Skeletal muscle tissue (tissue), 4 donors: ENCODE measurements around the gene YWHAB. TPM values are rescaled to one million over a fixed set of nuclear protein-coding genes. Genes with fewer than 3 reads are reported as not detected.

Experiments
- H3K27ac ChIP-seq: one replicate; pipeline ENCODE4 v1.7.0; 2013; ENCODE audit warnings: mild to moderate bottlenecking, low read depth, low read length, inconsistent platforms
- H3K27me3 ChIP-seq, 3 donors: one replicate each; pipeline ENCODE4 v1.7.0; 2013; ENCODE audit warnings: low read length in 3 of 3; ENCODE audit not compliant: control insufficient read depth in 3 of 3, insufficient read depth in 3 of 3
- H3K36me3 ChIP-seq, 3 donors: one replicate each; pipeline ENCODE4 v1.7.0; 2013; ENCODE audit warnings: low read length in 3 of 3; ENCODE audit not compliant: control insufficient read depth in 3 of 3, insufficient read depth in 3 of 3
- H3K4me1 ChIP-seq, 3 donors: one replicate each; pipeline ENCODE4 v1.7.0; 2013; ENCODE audit warnings: low read length in 3 of 3, mild to moderate bottlenecking in 3 of 3; ENCODE audit not compliant: control insufficient read depth in 3 of 3, insufficient read depth in 3 of 3
- H3K4me3 ChIP-seq, 3 donors: one replicate each; pipeline ENCODE4 v1.7.0; 2013; ENCODE audit warnings: low read length in 3 of 3
- H3K9ac ChIP-seq, 3 donors: one replicate each; pipeline ENCODE4 v1.7.0; 2013; ENCODE audit warnings: low read length in 3 of 3, mild to moderate bottlenecking in 3 of 3, moderate library complexity in 2 of 3, low read depth in 1 of 3
- H3K9me3 ChIP-seq, 3 donors: one replicate each; pipeline ENCODE4 v1.7.0; 2013; ENCODE audit warnings: low read length in 3 of 3; ENCODE audit not compliant: control insufficient read depth in 3 of 3
- total RNA-seq: library from RNA; depleted of rRNA; stranded (reverse); fragments of >200 nt; gene quantifications from one replicate; pipeline ENCODE4 v1.2.3, GENCODE V29; 2014
- donor health status: Osteomylitis.

Gene YWHAB
- total RNA-seq, 1 donor from 2014 or later: 51.7 TPM

DNA sequence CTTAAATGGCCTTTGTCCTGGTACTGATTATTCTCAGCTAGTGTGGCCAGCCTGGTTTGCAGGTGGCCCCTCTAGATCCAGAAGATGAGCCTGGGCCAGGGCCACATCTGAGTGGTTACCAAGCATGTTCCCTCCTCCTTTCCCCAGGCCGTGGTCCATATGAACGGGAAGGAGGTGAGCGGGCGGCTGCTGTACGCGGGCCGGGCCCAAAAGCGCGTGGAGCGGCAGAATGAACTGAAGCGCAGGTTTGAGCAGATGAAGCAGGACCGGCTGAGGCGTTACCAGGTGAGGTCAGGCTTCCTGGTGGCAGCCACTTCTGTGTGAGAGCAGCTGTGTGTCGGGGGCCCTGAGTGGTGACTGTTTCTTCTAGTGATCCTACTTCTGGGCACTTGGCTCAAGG, 35.9 kb downstream of the YWHAB start:
- Histone ChIP-seq H3K4me1 (no peaks in the 10 kb centered on the region), H3K27me3 (no peaks in the 10 kb centered on the region), H3K4me3 (no peak overlapping the region), H3K9ac (no peak overlapping the region), H3K9me3 (no peaks in the 10 kb centered on the region), H3K27ac (no peak overlapping the region), H3K36me3 (peaks cover 0 to 4% (median 0%) of the 10 kb centered on the region in 3 donors)

DNA sequence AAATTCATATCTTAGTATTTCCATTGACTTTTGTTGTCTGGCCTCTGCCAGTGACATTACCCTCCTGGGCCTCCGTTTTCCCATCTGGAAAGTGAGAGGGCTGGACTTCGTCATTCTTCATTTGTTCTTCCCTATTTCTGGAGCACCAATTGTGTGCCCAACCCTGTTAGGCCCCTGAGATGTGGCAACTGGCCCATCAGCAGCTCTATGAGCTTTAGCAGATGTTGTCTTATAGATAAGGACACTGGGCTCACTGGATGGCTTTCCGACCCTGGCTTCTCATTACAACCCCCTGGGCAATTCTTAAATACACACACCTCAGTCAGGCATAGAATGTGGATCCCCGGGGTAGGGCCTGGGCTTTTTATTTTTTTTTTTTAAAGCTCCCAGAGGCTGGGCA, 39.0 kb downstream of the YWHAB start:
- no peak overlapping the region for H3K9ac ChIP-seq
- H3K9me3 ChIP-seq: no peaks in the 10 kb centered on the region
- no peak overlapping the region for H3K4me3 ChIP-seq
- H3K4me1 ChIP-seq: no peaks in the 10 kb centered on the region
- no peak overlapping the region for H3K27ac ChIP-seq
- H3K27me3 ChIP-seq: no peaks in the 10 kb centered on the region
- H3K36me3 ChIP-seq: peaks cover 0 to 4% (median 0%) of the 10 kb centered on the region in 3 donors

DNA sequence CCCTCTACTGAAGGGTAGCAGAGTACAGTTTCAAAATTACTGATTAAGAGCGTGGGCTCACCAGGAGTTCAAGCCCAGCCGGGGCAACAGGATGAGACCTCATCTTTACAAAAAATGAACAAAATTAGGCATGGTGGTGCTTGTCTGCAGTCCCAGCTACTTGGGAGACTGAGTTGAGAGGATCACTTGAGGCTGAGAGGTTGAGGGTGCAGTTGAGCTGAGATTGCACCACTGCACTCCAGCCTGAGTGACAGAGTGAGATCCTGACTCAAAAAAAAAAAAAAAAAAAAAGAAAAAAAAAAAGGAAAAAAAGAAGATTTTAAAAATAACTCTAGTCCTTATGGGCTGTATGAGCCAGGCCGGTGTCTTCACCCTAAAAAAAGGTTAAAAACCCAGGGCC, 43.1 kb downstream of the YWHAB start:
- Histone ChIP-seq H3K9ac (no peak overlapping the region), H3K27ac (no peak overlapping the region), H3K36me3 (no peaks in the 10 kb centered on the region), H3K4me1 (peaks cover 0 to 6% (median 0%) of the 10 kb centered on the region in 3 donors), H3K27me3 (no peaks in the 10 kb centered on the region), H3K4me3 (no peak overlapping the region), H3K9me3 (no peaks in the 10 kb centered on the region)

DNA sequence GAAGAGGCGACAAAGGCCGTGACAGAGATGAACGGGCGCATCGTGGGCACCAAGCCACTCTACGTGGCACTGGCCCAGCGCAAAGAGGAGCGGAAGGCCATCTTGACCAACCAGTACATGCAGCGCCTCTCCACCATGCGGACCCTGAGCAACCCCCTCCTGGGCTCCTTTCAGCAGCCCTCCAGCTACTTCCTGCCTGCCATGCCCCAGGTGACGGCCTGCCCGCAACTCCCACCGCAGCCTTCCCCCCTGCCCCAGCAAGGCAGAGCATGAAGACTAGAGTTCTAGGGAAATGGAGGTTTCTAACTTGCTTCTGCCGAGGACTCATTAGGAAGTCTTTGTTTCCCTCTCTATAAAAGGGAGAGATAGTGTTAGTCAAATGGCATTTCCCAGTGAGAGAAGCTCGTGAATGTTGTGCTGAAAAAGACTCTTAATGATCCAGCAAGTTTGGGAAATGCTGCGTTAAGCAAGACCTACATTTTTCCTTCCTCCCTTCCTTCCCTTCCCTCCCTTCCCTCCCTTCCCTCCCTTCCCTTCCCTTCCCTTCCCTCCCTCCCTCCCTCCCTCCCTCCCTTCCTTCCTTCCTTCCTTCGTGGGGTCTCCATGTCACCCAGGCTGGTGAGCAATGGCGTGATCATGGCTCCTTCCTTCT, 45.1 kb downstream of the YWHAB start:
- H3K4me3 ChIP-seq: no peak overlapping the region
- H3K9me3 ChIP-seq: no peaks in the 10 kb centered on the region
- no peaks in the 10 kb centered on the region for H3K36me3 ChIP-seq
- peaks cover 0 to 6% (median 0%) of the 10 kb centered on the region in 3 donors for H3K4me1 ChIP-seq
- no peak overlapping the region for H3K27ac ChIP-seq
- H3K9ac ChIP-seq: no peak overlapping the region
- H3K27me3 ChIP-seq: no peaks in the 10 kb centered on the region

DNA sequence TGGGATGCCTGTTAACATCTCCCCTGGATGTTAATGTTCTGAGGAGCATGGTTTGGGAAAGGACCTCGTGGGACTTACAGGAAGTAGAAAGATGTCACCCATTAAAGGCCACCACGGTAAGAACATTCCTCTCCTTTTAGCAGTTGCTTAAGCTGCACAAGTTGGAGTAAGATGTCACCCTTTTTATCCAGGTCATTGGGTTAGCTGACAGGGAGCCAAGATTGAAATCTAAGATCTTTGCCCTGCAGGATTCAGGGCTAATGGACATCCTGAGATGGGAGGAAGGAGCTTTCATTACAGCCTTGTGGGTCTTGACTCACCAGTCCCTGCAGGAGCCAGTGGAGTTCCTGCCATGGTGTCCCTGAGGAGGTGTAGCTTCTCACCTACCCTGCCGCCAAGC, 46.4 kb downstream of the YWHAB start:
- Histone ChIP-seq H3K9me3 (no peaks in the 10 kb centered on the region), H3K27me3 (no peaks in the 10 kb centered on the region), H3K36me3 (peaks cover 0 to 5% (median 0%) of the 10 kb centered on the region in 3 donors), H3K4me1 (peaks cover 0 to 6% (median 0%) of the 10 kb centered on the region in 3 donors), H3K4me3 (no peak overlapping the region), H3K9ac (no peak overlapping the region), H3K27ac (no peak overlapping the region)

DNA sequence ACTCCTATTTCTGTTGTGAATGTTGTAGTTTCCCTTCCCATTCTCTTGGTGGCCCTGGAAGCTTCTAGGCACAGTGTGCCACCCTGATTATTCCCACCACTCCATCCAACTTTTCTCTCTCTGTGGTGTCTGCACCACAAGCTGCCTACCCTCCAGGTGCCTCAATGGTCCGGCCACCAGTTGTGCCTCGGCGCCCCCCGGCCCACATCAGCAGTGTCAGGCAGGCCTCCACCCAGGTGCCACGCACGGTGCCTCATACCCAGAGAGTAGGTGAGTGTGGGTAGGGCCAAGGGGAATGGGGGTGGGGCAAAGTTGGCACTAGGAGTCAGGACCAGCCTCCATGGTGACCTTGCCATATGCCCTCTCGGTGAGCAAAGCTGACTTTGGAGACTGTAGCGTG, 47.4 kb downstream of the YWHAB start:
- peaks cover 0 to 6% (median 0%) of the 10 kb centered on the region in 3 donors for H3K4me1 ChIP-seq
- no peak overlapping the region for H3K27ac ChIP-seq
- peaks cover 0 to 5% (median 1%) of the 10 kb centered on the region in 3 donors for H3K36me3 ChIP-seq
- no peak overlapping the region for H3K9ac ChIP-seq
- no peaks in the 10 kb centered on the region for H3K9me3 ChIP-seq
- H3K4me3 ChIP-seq: no peak overlapping the region
- H3K27me3 ChIP-seq: no peaks in the 10 kb centered on the region

DNA sequence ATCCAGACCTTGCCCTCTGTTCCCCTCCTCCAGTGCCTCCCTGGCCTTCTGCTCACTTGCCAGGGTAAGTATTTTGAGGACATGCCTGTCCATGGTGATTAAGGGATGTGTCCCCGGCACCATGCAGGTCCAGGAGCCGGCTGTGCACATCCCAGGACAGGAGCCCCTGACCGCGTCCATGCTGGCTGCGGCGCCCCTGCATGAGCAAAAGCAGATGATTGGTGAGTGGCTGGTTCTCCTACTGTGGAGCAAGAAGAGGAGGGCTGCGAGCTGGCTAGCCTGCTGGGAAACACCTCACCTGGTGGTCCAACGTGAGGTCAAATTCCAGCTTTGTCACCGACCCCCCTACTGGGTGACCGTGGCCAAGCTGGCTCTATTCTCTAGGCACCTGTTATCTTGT, 51.0 kb downstream of the YWHAB start:
- no peaks in the 10 kb centered on the region for H3K27me3 ChIP-seq
- H3K36me3 ChIP-seq: peaks cover 3 to 12% (median 9%) of the 10 kb centered on the region in 3 donors
- peaks cover 0 to 6% (median 0%) of the 10 kb centered on the region in 3 donors for H3K4me1 ChIP-seq
- no peak overlapping the region for H3K27ac ChIP-seq
- no peak overlapping the region for H3K4me3 ChIP-seq
- no peak overlapping the region for H3K9ac ChIP-seq
- H3K9me3 ChIP-seq: no peaks in the 10 kb centered on the region

DNA sequence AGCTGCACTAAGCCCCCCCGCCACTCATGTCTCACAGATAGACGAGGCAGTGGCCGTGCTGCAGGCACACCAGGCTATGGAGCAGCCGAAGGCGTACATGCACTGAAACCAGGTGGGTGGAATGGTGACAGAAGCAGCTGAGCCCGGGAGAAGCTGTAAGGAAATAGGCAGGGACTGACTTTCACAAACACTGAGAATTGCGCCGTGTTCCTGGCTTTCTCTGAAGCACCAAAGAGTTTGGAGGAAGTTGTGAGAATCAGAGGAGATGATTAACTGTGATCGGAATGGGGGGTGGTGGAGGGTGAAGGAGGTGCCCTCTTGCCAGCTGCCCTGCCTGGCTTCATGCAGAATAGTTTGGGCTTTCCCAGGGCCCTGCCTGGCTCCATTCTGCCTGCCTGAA, 53.1 kb downstream of the YWHAB start:
- no peaks in the 10 kb centered on the region for H3K9me3 ChIP-seq
- H3K27ac ChIP-seq: no peak overlapping the region
- H3K36me3 ChIP-seq: peaks cover 21 to 34% (median 30%) of the 10 kb centered on the region in 3 donors
- H3K27me3 ChIP-seq: no peaks in the 10 kb centered on the region
- no peak overlapping the region for H3K9ac ChIP-seq
- no peak overlapping the region for H3K4me3 ChIP-seq
- no peaks in the 10 kb centered on the region for H3K4me1 ChIP-seq

DNA sequence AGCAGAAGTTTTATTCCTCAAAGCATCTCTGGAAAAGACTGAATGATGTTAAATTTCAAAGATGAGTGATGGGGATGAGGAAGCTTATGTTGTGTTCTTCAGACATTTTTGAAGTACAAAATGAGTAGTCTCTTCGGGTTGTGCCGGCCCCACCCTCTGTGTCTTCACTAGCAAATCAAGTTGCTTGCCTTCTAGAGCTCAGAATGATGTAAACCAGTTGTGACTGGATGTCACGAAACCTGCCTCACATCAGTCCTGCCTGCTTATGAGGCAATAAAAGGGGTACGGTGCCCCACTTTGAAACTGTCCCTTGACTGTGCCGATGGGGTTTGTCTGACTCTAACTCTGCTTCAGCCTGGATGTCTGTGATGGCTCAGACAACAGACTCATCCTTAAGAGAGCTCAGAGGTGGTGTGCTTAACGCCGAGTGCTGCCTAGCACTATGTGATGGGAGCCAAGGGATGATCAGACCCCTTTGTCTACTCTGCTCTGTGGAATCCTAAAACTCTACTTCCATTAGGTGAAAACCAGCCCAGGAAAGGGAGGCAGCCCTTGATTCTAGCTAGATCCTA, 55.7 kb downstream of the YWHAB start:
- peaks cover 25 to 47% (median 44%) of the 10 kb centered on the region in 3 donors for H3K36me3 ChIP-seq
- H3K27me3 ChIP-seq: no peaks in the 10 kb centered on the region
- H3K9me3 ChIP-seq: no peaks in the 10 kb centered on the region
- no peak overlapping the region for H3K4me3 ChIP-seq
- H3K27ac ChIP-seq: no peak overlapping the region
- no peak overlapping the region for H3K9ac ChIP-seq
- H3K4me1 ChIP-seq: no peaks in the 10 kb centered on the region

DNA sequence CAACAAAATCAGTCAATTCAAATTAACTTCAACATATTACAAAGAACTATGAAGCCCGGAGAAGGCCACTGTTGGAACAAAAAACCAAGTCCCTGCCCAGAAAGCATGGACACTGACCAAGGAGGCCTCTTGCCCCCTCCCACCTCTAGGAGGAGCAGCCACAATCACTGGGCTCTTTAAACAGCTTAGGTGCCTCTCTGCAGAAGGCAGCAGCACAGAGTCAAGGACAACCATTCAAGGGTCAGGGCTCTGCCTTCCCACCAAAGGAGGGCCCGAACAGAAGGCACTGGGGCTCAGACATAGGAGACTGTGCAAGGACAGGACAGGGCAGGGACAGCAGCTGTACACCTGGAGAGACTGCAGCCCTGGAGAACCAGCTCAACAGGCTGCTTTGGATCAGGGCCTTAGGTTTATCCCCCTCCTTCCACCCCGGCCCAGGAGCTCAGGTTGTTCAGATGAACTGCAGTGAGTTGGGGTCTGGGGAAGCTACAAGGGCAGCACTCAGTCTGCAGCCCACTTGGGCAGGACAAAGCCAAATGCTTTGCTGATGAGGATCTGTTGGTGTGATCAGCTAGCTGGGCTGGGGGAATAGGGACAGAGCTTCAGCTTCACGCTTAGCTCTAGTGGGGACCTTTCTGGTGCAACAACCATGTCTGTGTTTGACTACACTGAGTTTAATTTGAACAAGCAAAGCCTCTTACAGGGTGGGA, 56.9 kb downstream of the YWHAB start:
- peaks cover 28 to 51% (median 50%) of the 10 kb centered on the region in 3 donors for H3K36me3 ChIP-seq
- no peak overlapping the region for H3K4me3 ChIP-seq
- H3K9me3 ChIP-seq: no peaks in the 10 kb centered on the region
- peaks cover 0 to 3% (median 0%) of the 10 kb centered on the region in 3 donors for H3K4me1 ChIP-seq
- H3K9ac ChIP-seq: no peak overlapping the region
- no peaks in the 10 kb centered on the region for H3K27me3 ChIP-seq
- H3K27ac ChIP-seq: no peak overlapping the region
